HL-60 (cell line): ENCODE results near the gene STK33.

ENCODE experiments used
- DNase-seq, 2 experiments: peaks; one replicate each; pipeline ENCODE4 v3.0.0-alpha.2; 2010 to 2020; ENCODE audit warnings: low read depth in 1 of 2, low spot score in 1 of 2
- H3K27ac ChIP-seq: fragments of 250-450 bp; sonication (Bioruptor Pico); replicated peaks from 2 replicates; pipeline ENCODE4 v1.5.1; 2020; ENCODE audit warnings: mild to moderate bottlenecking, moderate library complexity
- H3K27me3 ChIP-seq: fragments of 250-450 bp; sonication (Bioruptor Pico); 2 replicates; pipeline ENCODE4 v1.5.1; 2021; ENCODE audit warnings: mild to moderate bottlenecking, moderate library complexity; ENCODE audit not compliant: insufficient read depth, poor library complexity, severe bottlenecking
- H3K4me3 ChIP-seq: replicated peaks from 2 replicates; pipeline ENCODE4 v1.5.1; 2011; ENCODE audit warnings: mild to moderate bottlenecking, control low read depth, low read length; ENCODE audit not compliant: insufficient read depth
- GABPA ChIP-seq: IDR thresholded peaks from 2 replicates; pipeline ENCODE4 v1.6.1; 2012; ENCODE audit warnings: low read depth
- POLR2AphosphoS5 ChIP-seq: IDR thresholded peaks from 2 replicates; pipeline ENCODE4 v1.6.1; 2012; ENCODE audit warnings: low read depth
- SPI1 ChIP-seq: IDR thresholded peaks from 2 replicates; pipeline ENCODE4 v1.6.1; 2012; ENCODE audit warnings: low read depth, mild to moderate bottlenecking, borderline replicate concordance
- TF ChIP-seq, protein P1 (sequence below): IDR thresholded peaks from 2 replicates; pipeline ENCODE4 v1.6.1; 2012; ENCODE audit warnings: low read depth; ENCODE audit not compliant: insufficient replicate concordance
- TF ChIP-seq, protein P2 (sequence below): IDR thresholded peaks from one replicate; pipeline ENCODE4 v1.5.1; 2011; ENCODE audit warnings: low read length, control low read depth, inconsistent platforms; ENCODE audit not compliant: insufficient read depth

STK33 gene

DNA sequence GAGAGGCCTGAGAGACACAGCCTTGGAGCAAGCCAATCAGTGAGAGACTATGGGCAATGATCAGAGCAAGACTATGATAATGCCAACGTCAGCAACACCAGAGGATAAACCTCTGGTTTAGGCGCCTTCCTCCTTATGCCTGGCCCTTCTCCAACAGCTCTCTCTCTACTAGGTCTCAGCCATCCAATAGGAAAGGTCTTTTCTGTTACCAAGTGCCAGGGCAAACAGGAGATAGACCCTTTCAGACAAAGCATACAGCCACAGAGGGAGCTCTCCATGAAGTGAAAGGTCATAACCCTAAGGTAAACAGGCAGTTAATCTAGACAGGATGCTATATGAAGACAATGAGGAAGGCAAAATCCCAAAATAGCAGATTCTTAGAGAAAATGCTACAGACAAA lies 9.5 kb downstream of the STK33 start:
- TF ChIP-seq, protein P1, sequence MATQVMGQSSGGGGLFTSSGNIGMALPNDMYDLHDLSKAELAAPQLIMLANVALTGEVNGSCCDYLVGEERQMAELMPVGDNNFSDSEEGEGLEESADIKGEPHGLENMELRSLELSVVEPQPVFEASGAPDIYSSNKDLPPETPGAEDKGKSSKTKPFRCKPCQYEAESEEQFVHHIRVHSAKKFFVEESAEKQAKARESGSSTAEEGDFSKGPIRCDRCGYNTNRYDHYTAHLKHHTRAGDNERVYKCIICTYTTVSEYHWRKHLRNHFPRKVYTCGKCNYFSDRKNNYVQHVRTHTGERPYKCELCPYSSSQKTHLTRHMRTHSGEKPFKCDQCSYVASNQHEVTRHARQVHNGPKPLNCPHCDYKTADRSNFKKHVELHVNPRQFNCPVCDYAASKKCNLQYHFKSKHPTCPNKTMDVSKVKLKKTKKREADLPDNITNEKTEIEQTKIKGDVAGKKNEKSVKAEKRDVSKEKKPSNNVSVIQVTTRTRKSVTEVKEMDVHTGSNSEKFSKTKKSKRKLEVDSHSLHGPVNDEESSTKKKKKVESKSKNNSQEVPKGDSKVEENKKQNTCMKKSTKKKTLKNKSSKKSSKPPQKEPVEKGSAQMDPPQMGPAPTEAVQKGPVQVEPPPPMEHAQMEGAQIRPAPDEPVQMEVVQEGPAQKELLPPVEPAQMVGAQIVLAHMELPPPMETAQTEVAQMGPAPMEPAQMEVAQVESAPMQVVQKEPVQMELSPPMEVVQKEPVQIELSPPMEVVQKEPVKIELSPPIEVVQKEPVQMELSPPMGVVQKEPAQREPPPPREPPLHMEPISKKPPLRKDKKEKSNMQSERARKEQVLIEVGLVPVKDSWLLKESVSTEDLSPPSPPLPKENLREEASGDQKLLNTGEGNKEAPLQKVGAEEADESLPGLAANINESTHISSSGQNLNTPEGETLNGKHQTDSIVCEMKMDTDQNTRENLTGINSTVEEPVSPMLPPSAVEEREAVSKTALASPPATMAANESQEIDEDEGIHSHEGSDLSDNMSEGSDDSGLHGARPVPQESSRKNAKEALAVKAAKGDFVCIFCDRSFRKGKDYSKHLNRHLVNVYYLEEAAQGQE, result no peak
- TF ChIP-seq POLR2AphosphoS5 (no peak), GABPA (no peak), SPI1 (no peak)
- TF ChIP-seq, protein P2, sequence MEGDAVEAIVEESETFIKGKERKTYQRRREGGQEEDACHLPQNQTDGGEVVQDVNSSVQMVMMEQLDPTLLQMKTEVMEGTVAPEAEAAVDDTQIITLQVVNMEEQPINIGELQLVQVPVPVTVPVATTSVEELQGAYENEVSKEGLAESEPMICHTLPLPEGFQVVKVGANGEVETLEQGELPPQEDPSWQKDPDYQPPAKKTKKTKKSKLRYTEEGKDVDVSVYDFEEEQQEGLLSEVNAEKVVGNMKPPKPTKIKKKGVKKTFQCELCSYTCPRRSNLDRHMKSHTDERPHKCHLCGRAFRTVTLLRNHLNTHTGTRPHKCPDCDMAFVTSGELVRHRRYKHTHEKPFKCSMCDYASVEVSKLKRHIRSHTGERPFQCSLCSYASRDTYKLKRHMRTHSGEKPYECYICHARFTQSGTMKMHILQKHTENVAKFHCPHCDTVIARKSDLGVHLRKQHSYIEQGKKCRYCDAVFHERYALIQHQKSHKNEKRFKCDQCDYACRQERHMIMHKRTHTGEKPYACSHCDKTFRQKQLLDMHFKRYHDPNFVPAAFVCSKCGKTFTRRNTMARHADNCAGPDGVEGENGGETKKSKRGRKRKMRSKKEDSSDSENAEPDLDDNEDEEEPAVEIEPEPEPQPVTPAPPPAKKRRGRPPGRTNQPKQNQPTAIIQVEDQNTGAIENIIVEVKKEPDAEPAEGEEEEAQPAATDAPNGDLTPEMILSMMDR, result no peak
- H3K27ac ChIP-seq, result no peak overlapping the region
- no peak for DNase-seq
- H3K4me3 ChIP-seq, result no peak overlapping the region
- no peaks in the 10 kb centered on the region for H3K27me3 ChIP-seq

DNA sequence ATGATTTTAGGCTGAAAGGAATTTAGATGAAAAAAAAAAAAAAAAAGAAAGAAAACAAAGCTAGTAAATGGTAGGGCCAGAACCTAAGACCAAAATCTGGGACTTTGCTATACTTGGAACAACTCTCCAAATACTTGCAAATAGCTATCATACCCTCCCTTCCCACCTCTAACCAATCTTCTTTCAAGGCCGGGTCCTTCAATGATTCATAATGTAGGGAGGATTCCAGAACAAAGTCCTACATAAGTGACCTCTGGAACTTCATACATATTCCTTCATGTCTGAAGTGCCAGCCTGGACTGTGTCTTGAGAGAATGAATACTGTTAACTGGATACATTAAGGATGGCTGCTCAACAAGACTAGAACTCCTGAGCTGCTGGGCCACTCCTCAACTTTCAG lies 9.9 kb downstream of the STK33 start:
- TF ChIP-seq GABPA, result no peak
- TF ChIP-seq SPI1, result no peak
- TF ChIP-seq, protein P2, result no peak
- TF ChIP-seq, protein P1, result no peak
- TF ChIP-seq POLR2AphosphoS5, result no peak
- H3K27ac ChIP-seq, result no peak overlapping the region
- H3K27me3 ChIP-seq, result no peaks in the 10 kb centered on the region
- DNase-seq, result no peak
- H3K4me3 ChIP-seq, result no peak overlapping the region

DNA sequence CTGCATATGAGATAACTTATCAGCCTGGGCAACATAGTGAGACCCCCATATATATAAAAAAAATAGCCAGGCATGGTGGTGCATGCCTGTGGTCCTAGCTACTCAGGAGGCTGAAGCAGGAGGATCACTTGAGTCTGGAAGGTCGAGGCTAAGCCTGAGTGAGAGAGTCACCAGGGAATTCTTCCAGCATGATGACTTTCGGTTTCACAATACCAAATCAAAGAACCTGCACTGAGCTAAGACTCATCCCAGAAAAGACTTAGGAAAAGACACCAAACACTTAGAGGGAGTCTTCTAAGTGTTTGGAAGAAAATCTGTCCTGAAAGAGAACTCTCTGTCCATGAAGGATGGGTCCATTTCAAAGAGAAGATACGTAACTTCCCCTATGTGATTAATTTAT lies 12.7 kb downstream of the STK33 start:
- TF ChIP-seq, protein P1, result no peak
- no peak for TF ChIP-seq GABPA
- TF ChIP-seq, protein P2, result no peak
- Histone ChIP-seq H3K27me3 (no peaks in the 10 kb centered on the region), H3K27ac (no peak overlapping the region), H3K4me3 (no peak overlapping the region)
- DNase-seq, result no peak
